HepG2 (cell line): ENCODE measurements around the gene TMC2. TPM values are rescaled to one million over a fixed set of nuclear protein-coding genes. Genes with fewer than 3 reads are reported as not detected.

Experiments
- AHR ChIP-seq: IDR thresholded peaks from 2 replicates; pipeline ENCODE4 v1.6.1; 2018; ENCODE audit warnings: missing genetic modification reagents, missing compliant biosample characterization
- CAMTA2 ChIP-seq: sonication (generic); formaldehyde crosslinking; IDR thresholded peaks from 2 replicates; pipeline ENCODE4 v1.4.0; 2020; ENCODE audit warnings: mild to moderate bottlenecking, missing genetic modification reagents, borderline replicate concordance
- DNMT3B ChIP-seq: conservative IDR thresholded peaks from 2 replicates; pipeline ENCODE4 v1.6.1; 2016; ENCODE audit warnings: missing biosample characterization, control low read depth
- EHMT2 ChIP-seq: fragments of 200-600 bp; sonication (generic); IDR thresholded peaks from 2 replicates; pipeline ENCODE4 v1.7.0; 2017; ENCODE audit warnings: antibody characterized with exemption, low read depth, low read length, borderline replicate concordance
- FOXM1 ChIP-seq: sonication (generic); formaldehyde crosslinking; IDR thresholded peaks from 2 replicates; pipeline ENCODE4 v1.5.0; 2020; ENCODE audit warnings: missing genetic modification reagents
- JUN ChIP-seq: sonication (generic); formaldehyde crosslinking; IDR thresholded peaks from 2 replicates; pipeline ENCODE4 v1.4.0; 2020; ENCODE audit warnings: mild to moderate bottlenecking, missing genetic modification reagents
- LRRFIP1 ChIP-seq: sonication (generic); formaldehyde crosslinking; conservative IDR thresholded peaks from 2 replicates; pipeline ENCODE4 v1.4.0; 2020; ENCODE audit warnings: missing genetic modification reagents
- MBD4 ChIP-seq: IDR thresholded peaks from 2 replicates; pipeline ENCODE4 v1.6.1; 2012; ENCODE audit warnings: low read length, inconsistent platforms, borderline replicate concordance
- MIER2 ChIP-seq: IDR thresholded peaks from 2 replicates; pipeline ENCODE4 v1.6.1; 2016; ENCODE audit warnings: missing biosample characterization, missing genetic modification reagents
- NFATC3 ChIP-seq: sonication (generic); formaldehyde crosslinking; IDR thresholded peaks from 2 replicates; pipeline ENCODE4 v1.5.1; 2020; ENCODE audit warnings: mild to moderate bottlenecking, missing genetic modification reagents
- PATZ1 ChIP-seq: sonication (generic); formaldehyde crosslinking; IDR thresholded peaks from 2 replicates; pipeline ENCODE4 v1.4.0; 2020; ENCODE audit warnings: missing genetic modification reagents
- PAX8 ChIP-seq: sonication (generic); formaldehyde crosslinking; IDR thresholded peaks from 2 replicates; pipeline ENCODE4 v1.8.0; 2022; ENCODE audit warnings: mild to moderate bottlenecking, missing genetic modification reagents, borderline replicate concordance
- PTBP1 ChIP-seq: fragments of 200-400 bp; formaldehyde crosslinking; IDR thresholded peaks from 2 replicates; pipeline ENCODE4 v1.6.1; 2018; ENCODE audit warnings: low read length, low read depth; ENCODE audit not compliant: poor library complexity, severe bottlenecking
- ZBED4 ChIP-seq: sonication (generic); formaldehyde crosslinking; IDR thresholded peaks from 2 replicates; pipeline ENCODE4 v1.4.0; 2020; ENCODE audit warnings: missing genetic modification reagents, borderline replicate concordance
- ZNF282 ChIP-seq: fragments of 450-650 bp; IDR thresholded peaks from 2 replicates; pipeline ENCODE4 v1.6.1; 2018; ENCODE audit not compliant: partially characterized antibody
- ZNF546 ChIP-seq: sonication (generic); formaldehyde crosslinking; conservative IDR thresholded peaks from 2 replicates; pipeline ENCODE4 v1.8.1; 2023; ENCODE audit warnings: mild to moderate bottlenecking, missing genetic modification reagents
- ZNF674 ChIP-seq: sonication (generic); formaldehyde crosslinking; IDR thresholded peaks from 2 replicates; pipeline ENCODE4 v1.5.0; 2020; ENCODE audit warnings: low read depth, mild to moderate bottlenecking, missing genetic modification reagents
- ZNF703 ChIP-seq: sonication (generic); formaldehyde crosslinking; IDR thresholded peaks from 2 replicates; pipeline ENCODE4 v1.5.1; 2020; ENCODE audit warnings: missing genetic modification reagents, mild to moderate bottlenecking, moderate library complexity, borderline replicate concordance
- ZNF782 ChIP-seq: sonication (generic); formaldehyde crosslinking; IDR thresholded peaks from 2 replicates; pipeline ENCODE4 v1.4.0; 2020; ENCODE audit warnings: missing genetic modification reagents, mild to moderate bottlenecking, borderline replicate concordance
- ZSCAN21 ChIP-seq: sonication (generic); formaldehyde crosslinking; IDR thresholded peaks from 2 replicates; pipeline ENCODE4 v1.8.0; 2022; ENCODE audit warnings: mild to moderate bottlenecking, missing genetic modification reagents, moderate library complexity, borderline replicate concordance
- ZSCAN25 ChIP-seq: sonication (generic); formaldehyde crosslinking; IDR thresholded peaks from 2 replicates; pipeline ENCODE4 v1.8.0; 2022; ENCODE audit warnings: mild to moderate bottlenecking, missing genetic modification reagents
- polyA plus RNA-seq, 8 experiments: library from polyadenylated mRNA; depleted of rRNA in 3 of 8; stranded (reverse) in 7 of 8; unstranded in 1 of 8; fragments of >200 nt; fragmentation: Illumina TruSeq in 4 of 8; extraction: Trizol in 4 of 8; gene quantifications; 2 replicates each; pipeline versions ENCODE4 v1.2.1 to v1.2.3, GENCODE V29; 2011 to 2016; ENCODE audit warnings: low read depth in 4 of 8, missing spikeins in 1 of 8, mixed read lengths in 1 of 8; ENCODE audit not compliant: insufficient read depth in 1 of 8
- total RNA-seq, 5 experiments: library from RNA; depleted of rRNA; stranded (reverse); fragments of >200 nt; fragmentation: Illumina TruSeq; extraction: Trizol; gene quantifications; 2 replicates each; pipeline ENCODE4 v1.2.3, GENCODE V29; 2016; ENCODE audit warnings: low read depth in 1 of 5

The TMC2 gene
- total and polyA plus RNA-seq, 2 of the 13 experiments (the other 11 are each of a cell fraction or from before 2014, with no cell fraction given) = not detected

GRCh38 chr20:2663887-2664719 is 127.7 kb downstream of the TMC2 start, which contains the start of gene IDH3B (continued):
- TF ChIP-seq ZNF703 (CRISPR knock-in tag) (0 out of 2 replicates have a peak, but pooled peaks have one; percentile 54), NFATC3 (no peak), DNMT3B (peak; percentile 98), ZNF282 (no peak), EHMT2 (peak; percentile 91; the same call in 1 of the 2 replicates), PTBP1 (peak; percentile 93), ZBED4 (CRISPR knock-in tag) (0 out of 2 replicates have a peak, but pooled peaks have one; percentile 26), JUN (CRISPR knock-in tag) (no peak), CAMTA2 (CRISPR knock-in tag) (peak; percentile 68; the same call in 1 of the 2 replicates), AHR (CRISPR knock-in tag) (peak; percentile 88), ZNF674 (CRISPR knock-in tag) (no peak), PAX8 (no peak), ZSCAN21 (peak; percentile 87), MIER2 (peak; percentile 88), ZNF782 (CRISPR knock-in tag) (peak; percentile 92), ZNF546 (CRISPR knock-in tag) (no peak; the same call in 1 of the 2 replicates), PATZ1 (CRISPR knock-in tag) (peak; percentile 66), MBD4 (no peak), ZSCAN25 (peak; percentile 85), LRRFIP1 (CRISPR knock-in tag) (no peak), FOXM1 (CRISPR knock-in tag) (no peak)
